ENCODE measurements around the gene ATL3.
"Not testable (repeated sequence)": the region's sequence is repeated elsewhere in the genome, so short reads cannot be mapped to it uniquely, and the experiment has no call there.

The ATL3 gene

GRCh38 chr11:63581224-63581623 is 90.0 kb downstream of the ATL3 start:
- DNase-seq = not testable (repeated sequence)

GRCh38 chr11:63578882-63579281 is 92.3 kb downstream of the ATL3 start:
- not testable (repeated sequence) for DNase-seq

GRCh38 chr11:63574856-63575602 is 96.1 kb downstream of the ATL3 start:
- DNase-seq = no peak

Data from NCI-H1092 treated with DMSO at 0.1 percent for 48 hours (cell line).